K562 (cell line): ENCODE results near the gene SND1. TPM values are rescaled to one million over a fixed set of nuclear protein-coding genes. Genes with fewer than 3 reads are reported as not detected.
A peak's percentile ranks its signal among the peaks of the same experiment; 100 is the strongest.

Experiments used
- ARNT ChIP-seq, 2 experiments: fragments of 450-650 bp; IDR thresholded peaks; 2 replicates each; pipeline ENCODE4 v1.6.1; 2016; ENCODE audit warnings: mild to moderate bottlenecking in 1 of 2
- ASH1L ChIP-seq: fragments of 450-650 bp; IDR thresholded peaks from 2 replicates; pipeline ENCODE4 v1.6.1; 2018; ENCODE audit warnings: borderline replicate concordance, mild to moderate bottlenecking, low read depth; ENCODE audit not compliant: partially characterized antibody
- FOXK2 ChIP-seq, 2 experiments: fragments of 450-650 bp; IDR thresholded peaks in 1 of 2; conservative IDR thresholded peaks in 1 of 2; 2 replicates each; pipeline ENCODE4 v1.6.1; 2016; ENCODE audit warnings: low read depth in 2 of 2, mild to moderate bottlenecking in 1 of 2
- MAZ ChIP-seq, 2 experiments: fragments of 450-650 bp in 1 of 2; sonication (generic) in 1 of 2; formaldehyde crosslinking; IDR thresholded peaks in 1 of 2; conservative IDR thresholded peaks in 1 of 2; 2 replicates each; pipeline versions ENCODE4 v1.4.0 to v1.5.0; 2020; ENCODE audit warnings: mild to moderate bottlenecking in 1 of 2, missing genetic modification reagents in 1 of 2
- NFRKB ChIP-seq: fragments of 450-650 bp; IDR thresholded peaks from 2 replicates; pipeline ENCODE4 v1.6.1; 2016; ENCODE audit warnings: low read depth
- NFXL1 ChIP-seq: fragments of 450-650 bp; formaldehyde crosslinking; IDR thresholded peaks from 2 replicates; pipeline ENCODE4 v1.4.0; 2021; ENCODE audit warnings: mild to moderate bottlenecking
- NONO ChIP-seq, 2 experiments: fragments of 200-400 bp in 1 of 2; fragments of 450-650 bp in 1 of 2; formaldehyde crosslinking in 1 of 2; IDR thresholded peaks; 2 replicates each; pipeline ENCODE4 v1.6.1; 2017; ENCODE audit warnings: low read depth in 2 of 2, mild to moderate bottlenecking in 2 of 2, moderate library complexity in 2 of 2, low read length in 1 of 2
- OTX1 ChIP-seq: fragments of 450-650 bp; formaldehyde crosslinking; IDR thresholded peaks from 2 replicates; pipeline ENCODE4 v1.4.0; 2022; ENCODE audit warnings: mild to moderate bottlenecking
- PHF21A ChIP-seq: fragments of 450-650 bp; IDR thresholded peaks from 2 replicates; pipeline ENCODE4 v1.6.1; 2017; ENCODE audit warnings: low read depth, borderline replicate concordance
- PTTG1 ChIP-seq: fragments of 450-650 bp; IDR thresholded peaks from 2 replicates; pipeline ENCODE4 v1.6.1; 2016; ENCODE audit warnings: low read depth, mild to moderate bottlenecking, missing genetic modification characterization, missing compliant biosample characterization
- SLC30A9 ChIP-seq: fragments of 250-450 bp; sonication (Bioruptor Pico); IDR thresholded peaks from 2 replicates; pipeline ENCODE4 v1.8.0; 2022; ENCODE audit warnings: mild to moderate bottlenecking, moderate library complexity
- TBL1XR1 ChIP-seq, 2 experiments: IDR thresholded peaks; 2 replicates each; pipeline ENCODE4 v1.6.1; 2012; ENCODE audit warnings: improper control_type of control experiment in 2 of 2, low read length in 2 of 2, mild to moderate bottlenecking in 1 of 2
- ZBTB17 ChIP-seq: fragments of 450-650 bp; formaldehyde crosslinking; IDR thresholded peaks from 2 replicates; pipeline ENCODE4 v1.4.0; 2020; ENCODE audit warnings: mild to moderate bottlenecking
- ZBTB7A ChIP-seq: IDR thresholded peaks from 2 replicates; pipeline ENCODE4 v1.6.1; 2011; ENCODE audit warnings: low read depth, mild to moderate bottlenecking, low read length, moderate library complexity, borderline replicate concordance; ENCODE audit not compliant: control insufficient read depth
- ZFX ChIP-seq: sonication (generic); formaldehyde crosslinking; IDR thresholded peaks from 2 replicates; pipeline ENCODE4 v1.8.0; 2022; ENCODE audit warnings: mild to moderate bottlenecking, missing genetic modification reagents, moderate library complexity
- ZNF57 ChIP-seq: fragments of 450-650 bp; formaldehyde crosslinking; IDR thresholded peaks from 2 replicates; pipeline ENCODE4 v1.4.0; 2020; ENCODE audit warnings: mild to moderate bottlenecking, moderate library complexity
- polyA plus RNA-seq, 8 experiments: library from polyadenylated mRNA; depleted of rRNA in 4 of 8; stranded (reverse) in 5 of 8; unstranded in 3 of 8; fragments of >200 nt; fragmentation: Nextera tagmentation in 2 of 8; fragmentation: Illumina TruSeq in 1 of 8; extraction: Ambion mirVana in 2 of 8; extraction: Trizol in 1 of 8; gene quantifications; 2 replicates each; pipeline versions ENCODE4 v1.2.1 to v1.2.3, GENCODE V29; 2011 to 2014; ENCODE audit warnings: inconsistent platforms in 1 of 8, missing spikeins in 1 of 8
- total RNA-seq, 7 experiments: library from RNA; depleted of rRNA in 6 of 7; stranded (reverse); fragments of >200 nt in 6 of 7; fragmentation: Illumina TruSeq in 2 of 7; extraction: Trizol in 2 of 7; gene quantifications; 2 replicates each; pipeline versions ENCODE4 v1.2.1 to v1.2.3, GENCODE V29; 2011 to 2021; ENCODE audit warnings: low replicate concordance in 1 of 7
- TF ChIP-seq, protein P1 (sequence below): fragments of 450-650 bp; formaldehyde crosslinking; IDR thresholded peaks from 2 replicates; pipeline ENCODE4 v1.4.0; 2020; ENCODE audit warnings: mild to moderate bottlenecking, moderate library complexity
- TF ChIP-seq, protein P2 (sequence below): fragments of 450-650 bp; IDR thresholded peaks from 2 replicates; pipeline ENCODE4 v1.6.1; 2016; ENCODE audit warnings: mild to moderate bottlenecking
- TF ChIP-seq, protein P3 (sequence below): fragments of 450-650 bp; IDR thresholded peaks from 2 replicates; pipeline ENCODE4 v1.7.0; 2016; ENCODE audit warnings: borderline replicate concordance
- TF ChIP-seq, protein P4 (sequence below): sonication (generic); IDR thresholded peaks from 2 replicates; pipeline ENCODE4 v1.6.1; 2016
- TF ChIP-seq, protein P5 (sequence below): fragments of 450-650 bp; formaldehyde crosslinking; conservative IDR thresholded peaks from 2 replicates; pipeline ENCODE4 v1.4.0; 2022; ENCODE audit warnings: mild to moderate bottlenecking, missing genetic modification characterization

Gene SND1
- total and polyA plus RNA-seq, 9 of the 15 experiments (the other 6 are each of a cell fraction or from before 2014, with no cell fraction given) = 46.5 to 307 (median 191) TPM

DNA sequence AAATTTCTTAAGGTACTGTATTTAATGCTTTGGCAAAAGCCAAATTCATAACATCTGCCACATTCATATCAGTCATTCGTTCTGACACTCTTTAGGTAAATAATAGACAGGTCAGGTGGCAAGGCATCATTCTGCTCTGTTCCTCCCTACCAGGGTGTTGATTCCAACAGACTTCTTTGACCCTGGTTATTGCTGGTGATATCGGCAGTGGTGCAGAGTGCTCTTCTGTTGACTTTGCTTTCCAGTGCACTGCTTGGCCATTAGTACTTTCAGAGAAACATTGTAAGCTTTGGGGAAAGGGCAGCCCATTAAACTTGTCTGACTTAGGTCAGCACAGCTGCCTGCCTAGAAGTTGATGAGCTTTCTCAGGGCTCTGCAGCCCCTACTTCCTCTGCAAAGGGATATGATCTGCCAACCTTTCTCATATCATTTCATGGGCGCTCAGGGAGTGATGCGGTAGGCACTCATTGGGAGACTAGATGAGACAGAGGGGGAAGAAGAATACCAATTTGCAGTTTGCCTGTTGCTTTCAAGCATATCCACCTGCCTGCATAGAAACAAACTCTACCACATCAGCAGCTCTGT, 240.0 kb downstream of the SND1 start (continued):
- TF ChIP-seq TBL1XR1 (IDR thresholded peaks at IDR 0.05; ENCODE audit: low read length in 2 of 2) (no peak), OTX1 (no peak), ZFX (no peak), SLC30A9 (CRISPR knock-in tag) (no peak), FOXK2 (conservative IDR thresholded peaks at IDR 0.05 in 1 of 2, IDR thresholded peaks at IDR 0.05 in 1 of 2; ENCODE audit: low read depth in 2 of 2) (no peak), PTTG1 (tag) (no peak), ASH1L (no peak), ZBTB17 (no peak), NONO (IDR thresholded peaks at IDR 0.05; ENCODE audit: low read depth in 2 of 2, low read length in 1 of 2) (no peak), ZBTB7A (no peak), NFXL1 (CRISPR knock-in tag) (no peak), MAZ (CRISPR knock-in tag; conservative IDR thresholded peaks at IDR 0.05 in 1 of 2, IDR thresholded peaks at IDR 0.05 in 1 of 2) (0 out of 4 replicates have a peak, but pooled peaks of 1 of the 2 experiments have one; percentile 13), NFRKB (no peak), PHF21A (no peak), ARNT (IDR thresholded peaks at IDR 0.05) (no peak), ZNF57 (CRISPR knock-in tag) (no peak)
- TF ChIP-seq, protein P1, sequence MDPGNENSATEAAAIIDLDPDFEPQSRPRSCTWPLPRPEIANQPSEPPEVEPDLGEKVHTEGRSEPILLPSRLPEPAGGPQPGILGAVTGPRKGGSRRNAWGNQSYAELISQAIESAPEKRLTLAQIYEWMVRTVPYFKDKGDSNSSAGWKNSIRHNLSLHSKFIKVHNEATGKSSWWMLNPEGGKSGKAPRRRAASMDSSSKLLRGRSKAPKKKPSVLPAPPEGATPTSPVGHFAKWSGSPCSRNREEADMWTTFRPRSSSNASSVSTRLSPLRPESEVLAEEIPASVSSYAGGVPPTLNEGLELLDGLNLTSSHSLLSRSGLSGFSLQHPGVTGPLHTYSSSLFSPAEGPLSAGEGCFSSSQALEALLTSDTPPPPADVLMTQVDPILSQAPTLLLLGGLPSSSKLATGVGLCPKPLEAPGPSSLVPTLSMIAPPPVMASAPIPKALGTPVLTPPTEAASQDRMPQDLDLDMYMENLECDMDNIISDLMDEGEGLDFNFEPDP (CRISPR knock-in tag) = no peak
- TF ChIP-seq, protein P2, sequence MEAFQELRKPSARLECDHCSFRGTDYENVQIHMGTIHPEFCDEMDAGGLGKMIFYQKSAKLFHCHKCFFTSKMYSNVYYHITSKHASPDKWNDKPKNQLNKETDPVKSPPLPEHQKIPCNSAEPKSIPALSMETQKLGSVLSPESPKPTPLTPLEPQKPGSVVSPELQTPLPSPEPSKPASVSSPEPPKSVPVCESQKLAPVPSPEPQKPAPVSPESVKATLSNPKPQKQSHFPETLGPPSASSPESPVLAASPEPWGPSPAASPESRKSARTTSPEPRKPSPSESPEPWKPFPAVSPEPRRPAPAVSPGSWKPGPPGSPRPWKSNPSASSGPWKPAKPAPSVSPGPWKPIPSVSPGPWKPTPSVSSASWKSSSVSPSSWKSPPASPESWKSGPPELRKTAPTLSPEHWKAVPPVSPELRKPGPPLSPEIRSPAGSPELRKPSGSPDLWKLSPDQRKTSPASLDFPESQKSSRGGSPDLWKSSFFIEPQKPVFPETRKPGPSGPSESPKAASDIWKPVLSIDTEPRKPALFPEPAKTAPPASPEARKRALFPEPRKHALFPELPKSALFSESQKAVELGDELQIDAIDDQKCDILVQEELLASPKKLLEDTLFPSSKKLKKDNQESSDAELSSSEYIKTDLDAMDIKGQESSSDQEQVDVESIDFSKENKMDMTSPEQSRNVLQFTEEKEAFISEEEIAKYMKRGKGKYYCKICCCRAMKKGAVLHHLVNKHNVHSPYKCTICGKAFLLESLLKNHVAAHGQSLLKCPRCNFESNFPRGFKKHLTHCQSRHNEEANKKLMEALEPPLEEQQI = no peak
- TF ChIP-seq, protein P3, sequence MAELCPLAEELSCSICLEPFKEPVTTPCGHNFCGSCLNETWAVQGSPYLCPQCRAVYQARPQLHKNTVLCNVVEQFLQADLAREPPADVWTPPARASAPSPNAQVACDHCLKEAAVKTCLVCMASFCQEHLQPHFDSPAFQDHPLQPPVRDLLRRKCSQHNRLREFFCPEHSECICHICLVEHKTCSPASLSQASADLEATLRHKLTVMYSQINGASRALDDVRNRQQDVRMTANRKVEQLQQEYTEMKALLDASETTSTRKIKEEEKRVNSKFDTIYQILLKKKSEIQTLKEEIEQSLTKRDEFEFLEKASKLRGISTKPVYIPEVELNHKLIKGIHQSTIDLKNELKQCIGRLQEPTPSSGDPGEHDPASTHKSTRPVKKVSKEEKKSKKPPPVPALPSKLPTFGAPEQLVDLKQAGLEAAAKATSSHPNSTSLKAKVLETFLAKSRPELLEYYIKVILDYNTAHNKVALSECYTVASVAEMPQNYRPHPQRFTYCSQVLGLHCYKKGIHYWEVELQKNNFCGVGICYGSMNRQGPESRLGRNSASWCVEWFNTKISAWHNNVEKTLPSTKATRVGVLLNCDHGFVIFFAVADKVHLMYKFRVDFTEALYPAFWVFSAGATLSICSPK = no peak
- TF ChIP-seq, protein P4, sequence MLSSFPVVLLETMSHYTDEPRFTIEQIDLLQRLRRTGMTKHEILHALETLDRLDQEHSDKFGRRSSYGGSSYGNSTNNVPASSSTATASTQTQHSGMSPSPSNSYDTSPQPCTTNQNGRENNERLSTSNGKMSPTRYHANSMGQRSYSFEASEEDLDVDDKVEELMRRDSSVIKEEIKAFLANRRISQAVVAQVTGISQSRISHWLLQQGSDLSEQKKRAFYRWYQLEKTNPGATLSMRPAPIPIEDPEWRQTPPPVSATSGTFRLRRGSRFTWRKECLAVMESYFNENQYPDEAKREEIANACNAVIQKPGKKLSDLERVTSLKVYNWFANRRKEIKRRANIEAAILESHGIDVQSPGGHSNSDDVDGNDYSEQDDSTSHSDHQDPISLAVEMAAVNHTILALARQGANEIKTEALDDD = no peak
- TF ChIP-seq, protein P5, sequence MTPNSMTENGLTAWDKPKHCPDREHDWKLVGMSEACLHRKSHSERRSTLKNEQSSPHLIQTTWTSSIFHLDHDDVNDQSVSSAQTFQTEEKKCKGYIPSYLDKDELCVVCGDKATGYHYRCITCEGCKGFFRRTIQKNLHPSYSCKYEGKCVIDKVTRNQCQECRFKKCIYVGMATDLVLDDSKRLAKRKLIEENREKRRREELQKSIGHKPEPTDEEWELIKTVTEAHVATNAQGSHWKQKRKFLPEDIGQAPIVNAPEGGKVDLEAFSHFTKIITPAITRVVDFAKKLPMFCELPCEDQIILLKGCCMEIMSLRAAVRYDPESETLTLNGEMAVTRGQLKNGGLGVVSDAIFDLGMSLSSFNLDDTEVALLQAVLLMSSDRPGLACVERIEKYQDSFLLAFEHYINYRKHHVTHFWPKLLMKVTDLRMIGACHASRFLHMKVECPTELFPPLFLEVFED (CRISPR knock-in tag) = no peak
